Endothelial cell of umbilical vein (primary cell): ENCODE results near the gene PCDHGA5. TPM values are rescaled to one million over a fixed set of nuclear protein-coding genes. Genes with fewer than 3 reads are reported as not detected.
A peak's percentile ranks its signal among the peaks of the same experiment; 100 is the strongest.

Experiments
- BruUV-seq: library from RNA; stranded (reverse); fragments of 400-500 nt; replicated peaks from 2 replicates; lab custom pipeline; 2021; lab: Mats Ljungman, UMichigan
- CTCF ChIA-PET: fragments of 300-600, 350-600 bp; sonication (Branson Sonifier 250); formaldehyde crosslinking; loops from one replicate; lab custom pipeline; 2021; ENCODE audit warnings: antibody characterized with exemption, inconsistent platforms; lab: Charles Lee
- POLR2A ChIA-PET: fragments of 300-600, 350-600 bp; sonication (Branson Sonifier 250); formaldehyde crosslinking; loops from one replicate; lab custom pipeline; 2021; ENCODE audit warnings: antibody characterized with exemption, inconsistent platforms; lab: Charles Lee
- DNase-seq: peaks from one replicate; pipeline ENCODE4 v3.0.0-alpha.2; 2011; ENCODE audit warnings: low read depth, low spot score
- FAIRE-seq: peaks from 2 replicates; lab custom pipeline; 2011; peaks lifted over from hg19 to GRCh38; lab: Jason Lieb, UNC
- H2AFZ ChIP-seq: 2 replicates; pipeline ENCODE4 v1.6.0; 2012; ENCODE audit warnings: low read depth, low read length, control low read depth, inconsistent platforms
- H3K27ac ChIP-seq: 2 replicates; pipeline ENCODE4 v1.5.1; 2011; ENCODE audit warnings: low read depth, mild to moderate bottlenecking, control low read depth, low read length, moderate library complexity; ENCODE audit not compliant: insufficient read depth
- H3K27me3 ChIP-seq, 2 experiments: 2 replicates each; pipeline versions ENCODE4 v1.6.0 to v1.6.1; 2011; ENCODE audit warnings: low read length in 2 of 2, mixed read lengths in 1 of 2; ENCODE audit not compliant: control insufficient read depth in 2 of 2, insufficient read depth in 2 of 2
- H3K36me3 ChIP-seq, 2 experiments: 2 replicates in 1 of 2; 3 replicates in 1 of 2; pipeline ENCODE4 v1.5.1; 2011; ENCODE audit warnings: low read length in 2 of 2, mild to moderate bottlenecking in 1 of 2, moderate library complexity in 1 of 2; ENCODE audit not compliant: control insufficient read depth in 2 of 2, insufficient read depth in 2 of 2; ENCODE audit errors: extremely low read depth in 1 of 2
- H3K4me1 ChIP-seq: 3 replicates; pipeline ENCODE4 v1.5.1; 2011; ENCODE audit warnings: mild to moderate bottlenecking, low read length; ENCODE audit not compliant: control insufficient read depth, insufficient read depth; ENCODE audit errors: extremely low read depth
- H3K4me2 ChIP-seq: 2 replicates; pipeline ENCODE4 v1.6.1; 2011; ENCODE audit warnings: low read length, control low read depth, mixed read lengths; ENCODE audit not compliant: insufficient read depth
- H3K4me3 ChIP-seq, 3 experiments: fragments of 200-600 bp in 1 of 3; sonication (generic), shearing (Covaris generic) in 1 of 3; replicated peaks in 1 of 3; 2 replicates each; pipeline ENCODE4 v1.5.1; 2011 to 2016; ENCODE audit warnings: control low read depth in 3 of 3, low read length in 3 of 3, mild to moderate bottlenecking in 2 of 3, inconsistent platforms in 1 of 3, low read depth in 1 of 3, moderate library complexity in 1 of 3; ENCODE audit not compliant: insufficient read depth in 1 of 3
- H3K79me2 ChIP-seq: 2 replicates; pipeline ENCODE4 v1.6.0; 2012; ENCODE audit warnings: low read length, inconsistent platforms; ENCODE audit not compliant: control insufficient read depth, insufficient read depth
- H3K9ac ChIP-seq: replicated peaks from 2 replicates; pipeline ENCODE3; 2011; ENCODE audit warnings: low read length, control low read depth; ENCODE audit not compliant: insufficient read depth; ENCODE audit errors: extremely low read depth
- H3K9me1 ChIP-seq: replicated peaks from 3 replicates; pipeline ENCODE4 v1.6.0; 2011; ENCODE audit warnings: mild to moderate bottlenecking, low read length; ENCODE audit not compliant: control insufficient read depth, insufficient read depth; ENCODE audit errors: extremely low read depth
- H3K9me3 ChIP-seq: replicated peaks from 2 replicates; pipeline ENCODE4 v1.5.1; 2012; ENCODE audit warnings: low read length, inconsistent platforms; ENCODE audit not compliant: control insufficient read depth, insufficient read depth
- H4K20me1 ChIP-seq: replicated peaks from 2 replicates; pipeline ENCODE3; 2011; ENCODE audit warnings: mild to moderate bottlenecking, low read length; ENCODE audit not compliant: control insufficient read depth, insufficient read depth; ENCODE audit errors: extremely low read depth
- CTCF ChIP-seq, 2 donors: IDR thresholded peaks; 1 replicate in 1 of 2; 2 replicates in 1 of 2; pipeline ENCODE4 v1.5.1; 2011; ENCODE audit warnings: low read length in 2 of 2, mild to moderate bottlenecking in 2 of 2, moderate library complexity in 2 of 2, control low read depth in 1 of 2, inconsistent platforms in 1 of 2, low read depth in 1 of 2; ENCODE audit not compliant: insufficient read depth in 1 of 2; ENCODE audit errors: extremely low read depth in 1 of 2
- FOS ChIP-seq: IDR thresholded peaks from 2 replicates; pipeline ENCODE4 v1.6.1; 2011; ENCODE audit warnings: mild to moderate bottlenecking, low read length, moderate library complexity, borderline replicate concordance; ENCODE audit not compliant: insufficient read depth
- POLR2A ChIP-seq: IDR thresholded peaks from 2 replicates; pipeline ENCODE4 v1.6.1; 2012; ENCODE audit warnings: low read depth, mild to moderate bottlenecking, control low read depth, low read length
- dilution Hi-C: fragments of 300-500 bp; cut with MboI; formaldehyde crosslinking; loops from one replicate; pipeline ENCODE4 v1.15.0; 2019; ENCODE audit warnings: low sequenced_read_pairs; ENCODE audit not compliant: extremely low pct_ligation_motif_present
- intact Hi-C: fragments of 100-400 bp; cut with micrococcal nuclease; formaldehyde crosslinking; loops from one replicate; pipeline ENCODE4 v1.10.0; 2022
- polyA plus RNA-seq, 4 experiments: library from polyadenylated mRNA; depleted of rRNA in 3 of 4; stranded (reverse) in 3 of 4; unstranded in 1 of 4; fragments of >200 nt; gene quantifications; 2 replicates each; pipeline versions ENCODE4 v1.2.1 to v1.2.3, GENCODE V29; 2011 to 2012; ENCODE audit warnings: missing spikeins in 1 of 4
- total RNA-seq: library from RNA; stranded (reverse); gene quantifications from 2 replicates; pipeline ENCODE4 v1.2.3, GENCODE V29; 2021
- TF ChIP-seq, protein P1 (sequence below): IDR thresholded peaks from 2 replicates; pipeline ENCODE4 v1.6.1; 2011; ENCODE audit not compliant: insufficient read depth, insufficient read length

Gene PCDHGA5
- total and polyA plus RNA-seq, 2 donors (not counting 3 experiments of a cell fraction or from before 2014, with no cell fraction given): 0.36 to 0.93 TPM

DNA sequence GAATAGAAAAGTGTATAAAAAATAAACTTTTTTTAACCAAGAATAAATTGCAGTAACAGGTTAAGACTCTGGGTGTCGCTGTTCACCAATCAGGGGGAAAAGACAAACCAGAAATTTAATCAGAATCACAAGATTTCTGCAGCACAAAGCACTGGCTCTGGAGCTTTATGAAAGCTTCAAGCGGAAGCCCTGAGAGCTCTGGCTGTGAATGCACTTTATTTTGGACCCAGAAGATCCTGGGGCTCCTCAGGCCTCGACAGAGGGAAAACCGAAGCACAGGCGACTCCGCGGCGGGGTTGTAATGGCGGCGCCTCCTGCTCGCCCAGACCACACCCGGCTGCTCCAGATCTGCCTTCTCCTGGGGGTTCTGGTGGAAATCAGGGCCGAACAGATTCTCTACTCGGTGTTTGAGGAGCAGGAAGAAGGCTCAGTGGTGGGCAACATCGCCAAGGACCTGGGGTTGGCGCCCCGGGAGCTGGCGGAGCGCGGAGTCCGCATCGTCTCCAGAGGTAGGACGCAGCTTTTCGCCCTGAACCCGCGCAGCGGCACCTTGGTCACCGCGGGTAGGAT, 9.0 kb upstream of the PCDHGA5 start, which contains the start of gene PCDHGA4:
Gene PCDHGA4 (plus strand): TSS at position 122 of the 570 bp plus-strand sequence. CDS start 87 bp downstream, at position 209.
- FAIRE-seq (no peak), DNase-seq (peak; percentile 34)
- dilution Hi-C loops: no loop called here
- Histone ChIP-seq H3K27me3 (peaks cover 34 to 58% of the 10 kb centered on the region in 2 experiments), H3K9ac (no peak within 1 kb of the TSS), H3K36me3 (no peaks in the 10 kb centered on the region), H2AFZ (peak within 1 kb of the TSS; percentile 73), H3K4me3 (peak within 1 kb of the TSS; percentile 11 to 38 (median 33)), H3K4me2 (peak within 1 kb of the TSS; percentile 38), H3K9me1 (no peaks in the 10 kb centered on the region), H3K27ac (no peak within 1 kb of the TSS), H3K9me3 (no peaks in the 10 kb centered on the region), H4K20me1 (no peaks in the 10 kb centered on the region), H3K79me2 (no peaks in the 10 kb centered on the region), H3K4me1 (no peaks in the 10 kb centered on the region)
- ChIA-PET POLR2A (no interaction called here), CTCF (interaction anchor here (0.6 to 3.0 kb wide), 20 partner anchors 9 to 212 kb away, joined by 3 to 25 read pairs (median 5); partner anchors contain the start of genes PCDHGA11, PCDHGA12, PCDHGA2 and PCDHGA3)
- TF ChIP-seq CTCF (IDR thresholded peaks at IDR 0.05; ENCODE audit: extremely low read depth in 1 of 2, insufficient read depth in 1 of 2, low read depth in 1 of 2, low read length in 2 of 2): peak; percentile 33 to 54
- no peak for TF ChIP-seq POLR2A
- TF ChIP-seq, protein P1, sequence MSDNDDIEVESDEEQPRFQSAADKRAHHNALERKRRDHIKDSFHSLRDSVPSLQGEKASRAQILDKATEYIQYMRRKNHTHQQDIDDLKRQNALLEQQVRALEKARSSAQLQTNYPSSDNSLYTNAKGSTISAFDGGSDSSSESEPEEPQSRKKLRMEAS: no peak
- no peak for TF ChIP-seq FOS
- intact Hi-C loops: loop anchor here (5.0 kb wide), 1 partner anchor 207 kb away; no protein-coding TSS in a partner anchor
- TSS peak; percentile 14 for BruUV-seq
